ENCODE measurements around the gene CHST8. TPM values are rescaled to one million over a fixed set of nuclear protein-coding genes. Genes with fewer than 3 reads are reported as not detected.

The CHST8 gene
- total and polyA plus RNA-seq, 2 experiments from 2014 or later, result 9.3 to 38.2 TPM

DNA sequence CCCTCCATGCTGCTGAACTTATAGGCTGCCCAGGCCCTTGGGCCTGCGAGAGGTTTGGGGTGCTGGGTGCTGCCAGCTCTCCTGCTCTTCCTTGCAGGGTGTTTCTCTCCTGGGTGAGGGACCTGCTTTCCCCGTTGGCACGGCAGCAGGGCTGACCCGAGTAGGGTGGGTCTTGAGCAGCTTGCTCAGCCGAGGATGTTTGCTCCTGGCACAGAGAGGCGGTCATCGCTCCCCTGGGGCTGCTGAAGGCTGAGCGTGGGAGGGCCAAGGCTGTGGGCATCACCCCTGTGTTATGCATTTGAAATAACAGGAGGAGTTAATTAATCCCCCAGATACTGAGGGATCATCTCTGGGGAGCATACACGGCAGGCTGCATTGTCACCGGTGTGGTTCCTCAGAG, 180.2 kb downstream of the CHST8 start:
- H3K9me2 ChIP-seq (ENCODE audit: insufficient read depth), result no peaks in the 10 kb centered on the region
- no peak overlapping the region for H3K4me3 ChIP-seq
- H3K36me3 Mint-ChIP-seq (ENCODE audit: low read depth), result peaks cover 68% of the 10 kb centered on the region
- H3K27ac ChIP-seq (ENCODE audit: low read depth), result no peak overlapping the region
- H3K4me2 ChIP-seq, result no peak overlapping the region
- H3K4me3 Mint-ChIP-seq, result no peak overlapping the region
- no peak for ATAC-seq
- peaks cover 24% of the 10 kb centered on the region for H3K27me3 Mint-ChIP-seq (ENCODE audit: insufficient read depth, low read depth, poor library complexity)
- H3K4me1 Mint-ChIP-seq, result peaks cover 18% of the 10 kb centered on the region
- H4K20me1 ChIP-seq (replicated peaks; ENCODE audit: insufficient read depth), result peaks cover 10% of the 10 kb centered on the region; the same call in 1 of the 2 replicates
- H3K36me3 ChIP-seq (ENCODE audit: insufficient read depth), result peaks cover 3% of the 10 kb centered on the region
- DNase-seq (ENCODE audit: low spot score), result no peak
- H3K4me1 ChIP-seq (ENCODE audit: insufficient read depth), result peaks cover 14% of the 10 kb centered on the region
- 0 out of 2 replicates have a peak, but pooled peaks cover 5% of the 10 kb centered on the region for H3F3A ChIP-seq (replicated peaks; ENCODE audit: low read depth)
- no peak overlapping the region for H3K27ac Mint-ChIP-seq
- TF ChIP-seq POLR2AphosphoS5 (IDR thresholded peaks at IDR 0.05; ENCODE audit: low read depth) (no peak), ZNF114 (CRISPR knock-in tag; IDR thresholded peaks at IDR 0.05) (no peak), NANOG (IDR thresholded peaks at IDR 0.05; ENCODE audit: borderline replicate concordance) (no peak), JUNB (IDR thresholded peaks at IDR 0.05; ENCODE audit: unreplicated experiment) (no peak), EZH2 (IDR thresholded peaks at IDR 0.05; ENCODE audit: low read depth, unreplicated experiment) (no peak), CREB1 (CRISPR knock-in tag; IDR thresholded peaks at IDR 0.05; ENCODE audit: low read depth) (no peak), EZH2phosphoT487 (IDR thresholded peaks at IDR 0.05; ENCODE audit: unreplicated experiment) (no peak), ZNF331 (CRISPR knock-in tag; IDR thresholded peaks at IDR 0.05; ENCODE audit: low read depth) (no peak), STAT1 (IDR thresholded peaks at IDR 0.05; ENCODE audit: unreplicated experiment) (no peak)
- TF ChIP-seq, protein P1, sequence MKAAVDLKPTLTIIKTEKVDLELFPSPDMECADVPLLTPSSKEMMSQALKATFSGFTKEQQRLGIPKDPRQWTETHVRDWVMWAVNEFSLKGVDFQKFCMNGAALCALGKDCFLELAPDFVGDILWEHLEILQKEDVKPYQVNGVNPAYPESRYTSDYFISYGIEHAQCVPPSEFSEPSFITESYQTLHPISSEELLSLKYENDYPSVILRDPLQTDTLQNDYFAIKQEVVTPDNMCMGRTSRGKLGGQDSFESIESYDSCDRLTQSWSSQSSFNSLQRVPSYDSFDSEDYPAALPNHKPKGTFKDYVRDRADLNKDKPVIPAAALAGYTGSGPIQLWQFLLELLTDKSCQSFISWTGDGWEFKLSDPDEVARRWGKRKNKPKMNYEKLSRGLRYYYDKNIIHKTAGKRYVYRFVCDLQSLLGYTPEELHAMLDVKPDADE (IDR thresholded peaks at IDR 0.05), result no peak
- TF ChIP-seq, protein P2, sequence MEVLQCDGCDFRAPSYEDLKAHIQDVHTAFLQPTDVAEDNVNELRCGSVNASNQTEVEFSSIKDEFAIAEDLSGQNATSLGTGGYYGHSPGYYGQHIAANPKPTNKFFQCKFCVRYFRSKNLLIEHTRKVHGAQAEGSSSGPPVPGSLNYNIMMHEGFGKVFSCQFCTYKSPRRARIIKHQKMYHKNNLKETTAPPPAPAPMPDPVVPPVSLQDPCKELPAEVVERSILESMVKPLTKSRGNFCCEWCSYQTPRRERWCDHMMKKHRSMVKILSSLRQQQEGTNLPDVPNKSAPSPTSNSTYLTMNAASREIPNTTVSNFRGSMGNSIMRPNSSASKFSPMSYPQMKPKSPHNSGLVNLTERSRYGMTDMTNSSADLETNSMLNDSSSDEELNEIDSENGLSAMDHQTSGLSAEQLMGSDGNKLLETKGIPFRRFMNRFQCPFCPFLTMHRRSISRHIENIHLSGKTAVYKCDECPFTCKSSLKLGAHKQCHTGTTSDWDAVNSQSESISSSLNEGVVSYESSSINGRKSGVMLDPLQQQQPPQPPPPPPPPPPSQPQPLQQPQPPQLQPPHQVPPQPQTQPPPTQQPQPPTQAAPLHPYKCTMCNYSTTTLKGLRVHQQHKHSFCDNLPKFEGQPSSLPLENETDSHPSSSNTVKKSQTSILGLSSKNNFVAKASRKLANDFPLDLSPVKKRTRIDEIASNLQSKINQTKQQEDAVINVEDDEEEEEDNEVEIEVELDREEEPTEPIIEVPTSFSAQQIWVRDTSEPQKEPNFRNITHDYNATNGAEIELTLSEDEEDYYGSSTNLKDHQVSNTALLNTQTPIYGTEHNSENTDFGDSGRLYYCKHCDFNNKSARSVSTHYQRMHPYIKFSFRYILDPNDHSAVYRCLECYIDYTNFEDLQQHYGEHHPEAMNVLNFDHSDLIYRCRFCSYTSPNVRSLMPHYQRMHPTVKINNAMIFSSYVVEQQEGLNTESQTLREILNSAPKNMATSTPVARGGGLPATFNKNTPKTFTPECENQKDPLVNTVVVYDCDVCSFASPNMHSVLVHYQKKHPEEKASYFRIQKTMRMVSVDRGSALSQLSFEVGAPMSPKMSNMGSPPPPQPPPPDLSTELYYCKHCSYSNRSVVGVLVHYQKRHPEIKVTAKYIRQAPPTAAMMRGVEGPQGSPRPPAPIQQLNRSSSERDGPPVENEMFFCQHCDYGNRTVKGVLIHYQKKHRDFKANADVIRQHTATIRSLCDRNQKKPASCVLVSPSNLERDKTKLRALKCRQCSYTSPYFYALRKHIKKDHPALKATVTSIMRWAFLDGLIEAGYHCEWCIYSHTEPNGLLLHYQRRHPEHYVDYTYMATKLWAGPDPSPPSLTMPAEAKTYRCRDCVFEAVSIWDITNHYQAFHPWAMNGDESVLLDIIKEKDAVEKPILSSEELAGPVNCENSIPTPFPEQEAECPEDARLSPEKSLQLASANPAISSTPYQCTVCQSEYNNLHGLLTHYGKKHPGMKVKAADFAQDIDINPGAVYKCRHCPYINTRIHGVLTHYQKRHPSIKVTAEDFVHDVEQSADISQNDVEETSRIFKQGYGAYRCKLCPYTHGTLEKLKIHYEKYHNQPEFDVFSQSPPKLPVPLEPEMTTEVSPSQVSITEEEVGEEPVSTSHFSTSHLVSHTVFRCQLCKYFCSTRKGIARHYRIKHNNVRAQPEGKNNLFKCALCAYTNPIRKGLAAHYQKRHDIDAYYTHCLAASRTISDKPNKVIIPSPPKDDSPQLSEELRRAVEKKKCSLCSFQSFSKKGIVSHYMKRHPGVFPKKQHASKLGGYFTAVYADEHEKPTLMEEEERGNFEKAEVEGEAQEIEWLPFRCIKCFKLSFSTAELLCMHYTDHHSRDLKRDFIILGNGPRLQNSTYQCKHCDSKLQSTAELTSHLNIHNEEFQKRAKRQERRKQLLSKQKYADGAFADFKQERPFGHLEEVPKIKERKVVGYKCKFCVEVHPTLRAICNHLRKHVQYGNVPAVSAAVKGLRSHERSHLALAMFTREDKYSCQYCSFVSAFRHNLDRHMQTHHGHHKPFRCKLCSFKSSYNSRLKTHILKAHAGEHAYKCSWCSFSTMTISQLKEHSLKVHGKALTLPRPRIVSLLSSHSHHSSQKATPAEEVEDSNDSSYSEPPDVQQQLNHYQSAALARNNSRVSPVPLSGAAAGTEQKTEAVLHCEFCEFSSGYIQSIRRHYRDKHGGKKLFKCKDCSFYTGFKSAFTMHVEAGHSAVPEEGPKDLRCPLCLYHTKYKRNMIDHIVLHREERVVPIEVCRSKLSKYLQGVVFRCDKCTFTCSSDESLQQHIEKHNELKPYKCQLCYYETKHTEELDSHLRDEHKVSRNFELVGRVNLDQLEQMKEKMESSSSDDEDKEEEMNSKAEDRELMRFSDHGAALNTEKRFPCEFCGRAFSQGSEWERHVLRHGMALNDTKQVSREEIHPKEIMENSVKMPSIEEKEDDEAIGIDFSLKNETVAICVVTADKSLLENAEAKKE (CRISPR knock-in tag; IDR thresholded peaks at IDR 0.05), result no peak
- TF ChIP-seq, protein P3, sequence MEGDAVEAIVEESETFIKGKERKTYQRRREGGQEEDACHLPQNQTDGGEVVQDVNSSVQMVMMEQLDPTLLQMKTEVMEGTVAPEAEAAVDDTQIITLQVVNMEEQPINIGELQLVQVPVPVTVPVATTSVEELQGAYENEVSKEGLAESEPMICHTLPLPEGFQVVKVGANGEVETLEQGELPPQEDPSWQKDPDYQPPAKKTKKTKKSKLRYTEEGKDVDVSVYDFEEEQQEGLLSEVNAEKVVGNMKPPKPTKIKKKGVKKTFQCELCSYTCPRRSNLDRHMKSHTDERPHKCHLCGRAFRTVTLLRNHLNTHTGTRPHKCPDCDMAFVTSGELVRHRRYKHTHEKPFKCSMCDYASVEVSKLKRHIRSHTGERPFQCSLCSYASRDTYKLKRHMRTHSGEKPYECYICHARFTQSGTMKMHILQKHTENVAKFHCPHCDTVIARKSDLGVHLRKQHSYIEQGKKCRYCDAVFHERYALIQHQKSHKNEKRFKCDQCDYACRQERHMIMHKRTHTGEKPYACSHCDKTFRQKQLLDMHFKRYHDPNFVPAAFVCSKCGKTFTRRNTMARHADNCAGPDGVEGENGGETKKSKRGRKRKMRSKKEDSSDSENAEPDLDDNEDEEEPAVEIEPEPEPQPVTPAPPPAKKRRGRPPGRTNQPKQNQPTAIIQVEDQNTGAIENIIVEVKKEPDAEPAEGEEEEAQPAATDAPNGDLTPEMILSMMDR (conservative IDR thresholded peaks at IDR 0.05; ENCODE audit: low read depth in 2 of 2), result no peak
- TF ChIP-seq, protein P4, sequence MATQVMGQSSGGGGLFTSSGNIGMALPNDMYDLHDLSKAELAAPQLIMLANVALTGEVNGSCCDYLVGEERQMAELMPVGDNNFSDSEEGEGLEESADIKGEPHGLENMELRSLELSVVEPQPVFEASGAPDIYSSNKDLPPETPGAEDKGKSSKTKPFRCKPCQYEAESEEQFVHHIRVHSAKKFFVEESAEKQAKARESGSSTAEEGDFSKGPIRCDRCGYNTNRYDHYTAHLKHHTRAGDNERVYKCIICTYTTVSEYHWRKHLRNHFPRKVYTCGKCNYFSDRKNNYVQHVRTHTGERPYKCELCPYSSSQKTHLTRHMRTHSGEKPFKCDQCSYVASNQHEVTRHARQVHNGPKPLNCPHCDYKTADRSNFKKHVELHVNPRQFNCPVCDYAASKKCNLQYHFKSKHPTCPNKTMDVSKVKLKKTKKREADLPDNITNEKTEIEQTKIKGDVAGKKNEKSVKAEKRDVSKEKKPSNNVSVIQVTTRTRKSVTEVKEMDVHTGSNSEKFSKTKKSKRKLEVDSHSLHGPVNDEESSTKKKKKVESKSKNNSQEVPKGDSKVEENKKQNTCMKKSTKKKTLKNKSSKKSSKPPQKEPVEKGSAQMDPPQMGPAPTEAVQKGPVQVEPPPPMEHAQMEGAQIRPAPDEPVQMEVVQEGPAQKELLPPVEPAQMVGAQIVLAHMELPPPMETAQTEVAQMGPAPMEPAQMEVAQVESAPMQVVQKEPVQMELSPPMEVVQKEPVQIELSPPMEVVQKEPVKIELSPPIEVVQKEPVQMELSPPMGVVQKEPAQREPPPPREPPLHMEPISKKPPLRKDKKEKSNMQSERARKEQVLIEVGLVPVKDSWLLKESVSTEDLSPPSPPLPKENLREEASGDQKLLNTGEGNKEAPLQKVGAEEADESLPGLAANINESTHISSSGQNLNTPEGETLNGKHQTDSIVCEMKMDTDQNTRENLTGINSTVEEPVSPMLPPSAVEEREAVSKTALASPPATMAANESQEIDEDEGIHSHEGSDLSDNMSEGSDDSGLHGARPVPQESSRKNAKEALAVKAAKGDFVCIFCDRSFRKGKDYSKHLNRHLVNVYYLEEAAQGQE (IDR thresholded peaks at IDR 0.05; ENCODE audit: unreplicated experiment), result no peak
- no peaks in the 10 kb centered on the region; the same call in 2 of the 3 replicates for H3K9me3 Mint-ChIP-seq
- H3K27me3 ChIP-seq (ENCODE audit: insufficient read depth), result no peaks in the 10 kb centered on the region
- no peak overlapping the region for H2AFZ ChIP-seq
- 0 out of 2 replicates have a peak, but pooled peaks cover 11% of the 10 kb centered on the region for H3K79me2 ChIP-seq (replicated peaks; ENCODE audit: insufficient read depth)

All from GM23338 (cell line).